ENCODE results near the gene RASSF4. TPM values are rescaled to one million over a fixed set of nuclear protein-coding genes. Genes with fewer than 3 reads are reported as not detected.

Gene RASSF4
- total and polyA plus RNA-seq, 9 donors: 4.8 to 21.9 (median 8.1) TPM

DNA sequence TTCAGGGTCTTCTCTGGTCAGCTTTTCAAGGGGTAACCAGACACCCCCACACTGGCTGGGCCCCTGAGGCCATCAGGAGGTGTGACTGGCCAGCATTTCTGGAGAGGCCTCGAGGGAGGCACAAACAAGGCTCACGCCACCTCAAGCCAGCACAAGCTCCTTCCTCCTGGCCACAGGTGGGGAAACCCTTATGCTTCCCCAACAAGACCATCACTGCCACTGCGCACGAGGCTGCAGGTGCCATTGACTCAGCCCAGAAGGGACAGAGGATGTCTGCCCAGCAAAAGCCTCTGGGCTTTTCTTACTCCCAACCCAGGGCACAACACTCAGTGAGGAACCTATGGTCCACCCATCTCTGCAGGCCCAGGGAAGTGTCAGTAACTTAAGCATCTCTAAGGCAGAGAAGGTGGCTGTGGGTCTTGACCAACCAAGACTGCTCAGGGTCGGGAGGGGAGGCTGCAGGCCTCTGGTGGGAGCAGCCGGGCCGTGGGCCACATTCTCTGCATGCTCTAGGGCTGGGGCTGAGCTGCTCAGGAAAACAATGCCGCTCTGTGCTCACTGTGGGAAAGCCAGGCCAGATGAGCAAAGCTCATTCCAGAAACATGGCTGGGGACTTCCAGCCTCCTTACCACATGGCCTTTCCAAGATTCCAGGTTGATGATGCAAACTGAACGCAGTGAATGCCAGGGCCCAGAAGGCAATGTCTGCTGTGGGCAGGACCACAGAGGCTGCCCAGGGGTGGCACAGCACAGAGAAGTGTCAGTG, 24.2 kb upstream of the RASSF4 start:
- Histone ChIP-seq H3K27ac (no peak overlapping the region), H3K27me3 (no peaks in the 10 kb centered on the region), H3K4me3 (no peak overlapping the region), H3K36me3 (no peaks in the 10 kb centered on the region), H3K4me1 (ENCODE audit: insufficient read depth) (no peaks in the 10 kb centered on the region), H3K9me3 (no peaks in the 10 kb centered on the region)
- intact Hi-C loops (cut with DNase I): loop anchor here in 1 of 4 donors (10.0 kb wide), 1 partner anchor 69 kb away; the partner anchor contains the start of gene ZNF22
- TF ChIP-seq POLR2A (IDR thresholded peaks at IDR 0.05) (no peak), EP300 (IDR thresholded peaks at IDR 0.05) (no peak)
- TF ChIP-seq, protein P1, sequence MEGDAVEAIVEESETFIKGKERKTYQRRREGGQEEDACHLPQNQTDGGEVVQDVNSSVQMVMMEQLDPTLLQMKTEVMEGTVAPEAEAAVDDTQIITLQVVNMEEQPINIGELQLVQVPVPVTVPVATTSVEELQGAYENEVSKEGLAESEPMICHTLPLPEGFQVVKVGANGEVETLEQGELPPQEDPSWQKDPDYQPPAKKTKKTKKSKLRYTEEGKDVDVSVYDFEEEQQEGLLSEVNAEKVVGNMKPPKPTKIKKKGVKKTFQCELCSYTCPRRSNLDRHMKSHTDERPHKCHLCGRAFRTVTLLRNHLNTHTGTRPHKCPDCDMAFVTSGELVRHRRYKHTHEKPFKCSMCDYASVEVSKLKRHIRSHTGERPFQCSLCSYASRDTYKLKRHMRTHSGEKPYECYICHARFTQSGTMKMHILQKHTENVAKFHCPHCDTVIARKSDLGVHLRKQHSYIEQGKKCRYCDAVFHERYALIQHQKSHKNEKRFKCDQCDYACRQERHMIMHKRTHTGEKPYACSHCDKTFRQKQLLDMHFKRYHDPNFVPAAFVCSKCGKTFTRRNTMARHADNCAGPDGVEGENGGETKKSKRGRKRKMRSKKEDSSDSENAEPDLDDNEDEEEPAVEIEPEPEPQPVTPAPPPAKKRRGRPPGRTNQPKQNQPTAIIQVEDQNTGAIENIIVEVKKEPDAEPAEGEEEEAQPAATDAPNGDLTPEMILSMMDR (IDR thresholded peaks at IDR 0.05): no peak
- no peak for DNase-seq
- 47 to 60% (median 59%) methylated on average over 8 to 9 of the region's 9 CpGs for WGBS, 3 donors

DNA sequence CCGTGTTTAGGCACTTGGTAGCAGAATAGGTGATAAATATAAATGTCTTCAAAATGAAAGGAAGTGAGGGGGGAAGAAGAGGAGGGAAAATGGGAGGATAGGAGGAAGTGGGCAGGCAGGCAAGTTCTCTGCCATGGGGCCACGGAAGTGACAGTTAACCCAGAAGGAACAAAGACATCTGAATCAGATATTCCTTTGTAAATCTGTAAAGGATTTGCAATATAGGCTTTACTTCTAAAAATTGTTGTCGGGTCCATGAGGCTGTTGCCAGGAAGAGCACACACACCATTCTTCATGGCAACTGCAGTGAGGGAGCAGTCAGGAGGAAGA, 23.7 kb upstream of the RASSF4 start:
- H3K27me3 ChIP-seq: no peaks in the 10 kb centered on the region
- H3K27ac ChIP-seq: no peak overlapping the region
- H3K4me3 ChIP-seq: no peak overlapping the region
- DNase-seq: no peak
- no peaks in the 10 kb centered on the region for H3K4me1 ChIP-seq (ENCODE audit: insufficient read depth)
- no peaks in the 10 kb centered on the region for H3K36me3 ChIP-seq
- TF ChIP-seq, protein P1 (IDR thresholded peaks at IDR 0.05): no peak
- no peak for TF ChIP-seq POLR2A (IDR thresholded peaks at IDR 0.05)
- TF ChIP-seq EP300 (IDR thresholded peaks at IDR 0.05): no peak
- no peaks in the 10 kb centered on the region for H3K9me3 ChIP-seq
- 54 to 87% (median 63%) methylated on average over 3 of the region's 3 CpGs for WGBS, 3 donors
- intact Hi-C loops (cut with DNase I): loop anchor here in 1 of 4 donors (10.0 kb wide), 1 partner anchor 69 kb away; the partner anchor contains the start of gene ZNF22

DNA sequence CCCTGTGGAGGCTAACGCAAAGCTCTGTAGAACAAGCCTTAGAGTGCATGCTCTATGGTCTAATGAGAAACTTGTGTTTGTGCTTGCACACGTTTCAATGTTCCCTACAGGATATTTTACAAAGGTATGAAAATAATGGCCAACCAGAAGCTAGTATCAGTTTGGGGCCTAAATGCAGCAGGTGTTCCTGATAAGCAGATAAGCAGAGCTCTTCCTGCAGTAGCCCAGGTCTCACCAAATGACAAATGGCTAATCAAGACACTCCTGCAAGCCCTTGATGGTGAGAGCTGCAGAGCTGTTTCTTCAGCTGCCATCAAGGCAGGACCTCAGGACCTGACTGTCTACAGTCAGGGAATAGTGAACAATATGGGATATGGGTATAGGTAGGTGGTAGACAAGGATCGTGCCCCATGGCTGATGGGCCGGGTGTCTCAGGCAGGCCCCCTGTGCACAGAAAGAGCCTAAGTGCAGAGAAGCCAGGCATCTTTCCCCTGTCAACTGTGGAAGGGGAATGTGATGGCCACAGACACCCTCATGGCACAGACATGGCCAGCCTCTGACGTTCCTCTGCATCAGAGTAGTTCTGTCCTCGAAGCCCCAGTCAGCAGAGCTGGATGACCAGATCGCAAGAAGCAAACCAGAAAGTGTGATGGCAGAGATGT, 23.2 kb upstream of the RASSF4 start:
- H3K27me3 ChIP-seq: no peaks in the 10 kb centered on the region
- WGBS, 3 donors: 86 to 92% (median 92%) methylated on average over 7 of the region's 7 CpGs
- H3K9me3 ChIP-seq: no peaks in the 10 kb centered on the region
- DNase-seq: peak in 1 of 5 donors; percentile 0
- no peak overlapping the region for H3K27ac ChIP-seq
- H3K4me1 ChIP-seq (ENCODE audit: insufficient read depth): no peaks in the 10 kb centered on the region
- TF ChIP-seq, protein P1 (IDR thresholded peaks at IDR 0.05): no peak
- no peak for TF ChIP-seq POLR2A (IDR thresholded peaks at IDR 0.05)
- no peak overlapping the region for H3K4me3 ChIP-seq
- intact Hi-C loops (cut with DNase I): loop anchor here in 1 of 4 donors (10.0 kb wide), 1 partner anchor 68 kb away; the partner anchor contains the start of gene ZNF22
- no peaks in the 10 kb centered on the region for H3K36me3 ChIP-seq

DNA sequence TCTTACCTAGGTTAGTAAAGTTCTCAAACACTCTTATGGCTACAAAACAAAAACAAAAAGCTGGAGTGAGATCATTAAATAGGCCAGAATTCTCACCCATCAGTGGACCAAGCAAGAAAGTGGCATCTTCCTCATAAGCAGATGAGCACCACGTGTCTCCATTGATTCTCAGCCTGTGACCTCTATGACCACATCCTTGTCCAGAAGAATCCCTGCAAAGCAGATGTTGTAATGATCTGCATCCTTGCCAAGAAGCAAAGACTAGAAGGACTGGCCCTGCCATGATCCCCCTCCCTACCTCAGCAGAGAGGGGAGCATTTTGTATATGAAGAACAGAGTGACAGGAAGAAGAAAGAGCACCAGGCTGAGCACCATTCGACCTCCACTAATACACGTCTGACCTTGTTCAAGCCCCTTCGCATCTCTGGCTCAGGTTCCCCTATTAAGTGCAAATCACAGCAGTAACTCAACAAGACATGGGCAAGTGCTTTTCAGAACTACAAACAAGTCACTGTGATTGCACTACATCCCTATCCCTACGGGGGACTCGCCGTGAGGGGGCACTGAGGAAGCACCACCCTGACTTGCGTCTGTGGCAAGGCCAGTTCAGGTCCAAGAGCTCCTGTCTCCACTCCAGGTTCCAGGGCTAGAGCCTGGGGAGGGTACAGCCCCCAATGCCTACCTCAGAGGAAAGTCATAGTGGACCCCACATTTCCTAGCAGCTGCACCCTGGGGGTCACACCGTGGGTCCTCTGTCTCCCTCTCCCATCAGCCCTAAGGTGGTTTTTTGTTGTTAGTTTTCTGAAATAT, 22.2 kb upstream of the RASSF4 start:
- TF ChIP-seq EP300 (IDR thresholded peaks at IDR 0.05) (no peak), POLR2A (IDR thresholded peaks at IDR 0.05) (no peak)
- TF ChIP-seq, protein P1 (IDR thresholded peaks at IDR 0.05): no peak
- intact Hi-C loops (cut with DNase I): loop anchor here in 1 of 4 donors (10.0 kb wide), 1 partner anchor 67 kb away; the partner anchor contains the start of gene ZNF22
- WGBS, 3 donors: 80 to 85% (median 82%) methylated on average over 9 of the region's 9 CpGs
- no peaks in the 10 kb centered on the region for H3K4me1 ChIP-seq (ENCODE audit: insufficient read depth)
- DNase-seq: no peak
- no peaks in the 10 kb centered on the region for H3K9me3 ChIP-seq
- no peak overlapping the region for H3K27ac ChIP-seq
- no peaks in the 10 kb centered on the region for H3K27me3 ChIP-seq
- no peaks in the 10 kb centered on the region for H3K36me3 ChIP-seq
- H3K4me3 ChIP-seq: no peak overlapping the region

Measured in ovary (tissue), 9 donors.